Measurements from ENCODE around the gene LRIF1. TPM values are rescaled to one million over a fixed set of nuclear protein-coding genes. Genes with fewer than 3 reads are reported as not detected.

The LRIF1 gene
- total RNA-seq, 4 donors from 2014 or later: 3.9 to 10.9 (median 8.7) TPM

GRCh38 chr1:110975265-110975664, 11.5 kb upstream of the LRIF1 start:
- TF ChIP-seq POLR2A (IDR thresholded peaks at IDR 0.05) (no peak), CTCF (IDR thresholded peaks at IDR 0.05) (no peak)
- 50 to 62% methylated on average over 1 of the region's 1 CpG for WGBS, 2 donors
- no peak for DNase-seq (ENCODE audit: low spot score in 2 of 2)
- no peaks in the 10 kb centered on the region for H3K4me1 ChIP-seq
- H3K27ac ChIP-seq: no peak overlapping the region
- no peaks in the 10 kb centered on the region for H3K36me3 ChIP-seq
- no peaks in the 10 kb centered on the region for H3K27me3 ChIP-seq
- H3K4me3 ChIP-seq: no peak overlapping the region
- peaks cover 0 to 48% (median 6%) of the 10 kb centered on the region in 4 donors for H3K9me3 ChIP-seq

GRCh38 chr1:110967256-110967655, 3.5 kb upstream of the LRIF1 start:
- Histone ChIP-seq H3K36me3 (no peaks in the 10 kb centered on the region), H3K4me1 (peaks cover 0 to 6% (median 2%) of the 10 kb centered on the region in 4 donors), H3K4me3 (no peak overlapping the region), H3K27ac (no peak overlapping the region), H3K27me3 (peaks cover 0 to 12% of the 10 kb centered on the region in 2 donors), H3K9me3 (peaks cover 0 to 42% (median 0%) of the 10 kb centered on the region in 4 donors)
- no peak for TF ChIP-seq CTCF (IDR thresholded peaks at IDR 0.05)
- no peak for TF ChIP-seq EP300 (IDR thresholded peaks at IDR 0.05)
- TF ChIP-seq POLR2A (IDR thresholded peaks at IDR 0.05): no peak
- WGBS, 2 donors: 61 to 76% methylated on average over 1 of the region's 1 CpG
- no peak for DNase-seq (ENCODE audit: low spot score in 2 of 2)

- TF ChIP-seq EP300 (IDR thresholded peaks at IDR 0.05) (no peak), CTCF (IDR thresholded peaks at IDR 0.05) (no peak), POLR2A (IDR thresholded peaks at IDR 0.05) (no peak)
- H3K36me3 ChIP-seq: peaks cover 0 to 8% (median 0%) of the 10 kb centered on the region in 3 donors
- peaks cover 0 to 12% of the 10 kb centered on the region in 2 donors for H3K27me3 ChIP-seq
- H3K9me3 ChIP-seq: peaks cover 0 to 38% (median 0%) of the 10 kb centered on the region in 4 donors
- peak overlapping the region; percentile 88 to 99 (median 94) for H3K27ac ChIP-seq
- H3K4me1 ChIP-seq: peaks cover 0 to 12% (median 2%) of the 10 kb centered on the region in 4 donors
- DNase-seq (ENCODE audit: low spot score in 2 of 2): no peak
- 57 to 72% methylated on average over 6 of the region's 6 CpGs for WGBS, 2 donors
- peak overlapping the region; percentile 54 to 72 (median 62) for H3K4me3 ChIP-seq
Observed at GRCh38 chr1:110964455-110964903, 757 bp upstream of the LRIF1 start.

- TF ChIP-seq POLR2A (IDR thresholded peaks at IDR 0.05): no peak
- no peak for TF ChIP-seq EP300 (IDR thresholded peaks at IDR 0.05)
- TF ChIP-seq CTCF (IDR thresholded peaks at IDR 0.05): no peak
Observed at GRCh38 chr1:110962892-110963690, 631 bp downstream of the LRIF1 start.

GRCh38 chr1:110961902-110962301, 1.8 kb downstream of the LRIF1 start:
- no peak for TF ChIP-seq CTCF (IDR thresholded peaks at IDR 0.05)
- no peak for TF ChIP-seq POLR2A (IDR thresholded peaks at IDR 0.05)
- no peak for TF ChIP-seq EP300 (IDR thresholded peaks at IDR 0.05)

More at GRCh38 chr1:110962892-110963690, 631 bp downstream of the LRIF1 start:
- peaks cover 0 to 14% (median 0%) of the 10 kb centered on the region in 3 donors for H3K36me3 ChIP-seq
- 7 to 8% methylated on average over 38 of the region's 38 CpGs for WGBS, 2 donors
- H3K27me3 ChIP-seq: peaks cover 0 to 6% of the 10 kb centered on the region in 2 donors
- peaks cover 0 to 12% (median 2%) of the 10 kb centered on the region in 4 donors for H3K4me1 ChIP-seq
- peak overlapping the region; percentile 54 to 72 (median 62) for H3K4me3 ChIP-seq
- peak overlapping the region; percentile 88 to 99 (median 94) for H3K27ac ChIP-seq
- peaks cover 0 to 34% (median 0%) of the 10 kb centered on the region in 4 donors for H3K9me3 ChIP-seq
- DNase-seq (ENCODE audit: low spot score in 2 of 2): peak in 1 of 2 donors; percentile 43

More at GRCh38 chr1:110961902-110962301, 1.8 kb downstream of the LRIF1 start:
- Histone ChIP-seq H3K9me3 (peaks cover 0 to 36% (median 0%) of the 10 kb centered on the region in 4 donors), H3K4me3 (no peak overlapping the region), H3K27me3 (no peaks in the 10 kb centered on the region), H3K27ac (no peak overlapping the region), H3K4me1 (peaks cover 0 to 12% (median 2%) of the 10 kb centered on the region in 4 donors), H3K36me3 (peaks cover 0 to 14% (median 0%) of the 10 kb centered on the region in 3 donors)
- no peak for DNase-seq (ENCODE audit: low spot score in 2 of 2)

All from tibial nerve (tissue), 4 donors.